Ovary (tissue), 3 donors: ENCODE measurements around the gene ASIC2.

Source experiments
- EP300 ChIP-seq: sonication (generic); formaldehyde crosslinking; IDR thresholded peaks from one replicate; pipeline ENCODE4 v1.6.1; 2017; ENCODE audit warnings: antibody characterized with exemption
- POLR2A ChIP-seq: fragments of 450-650 bp; IDR thresholded peaks from one replicate; pipeline ENCODE4 v1.6.1; 2017; ENCODE audit warnings: antibody characterized with exemption, mild to moderate bottlenecking, moderate library complexity
- TF ChIP-seq, protein P1 (sequence below), 3 donors: fragments of 450-650 bp in 2 of 3; fragments of 200-600 bp in 1 of 3; IDR thresholded peaks; one replicate each; pipeline versions ENCODE4 v1.5.1 to v1.8.0; 2016 to 2022; ENCODE audit warnings: antibody characterized with exemption in 3 of 3, mild to moderate bottlenecking in 1 of 3
- donor health status: DM: no; HTN: no; CAD: no.

DNA sequence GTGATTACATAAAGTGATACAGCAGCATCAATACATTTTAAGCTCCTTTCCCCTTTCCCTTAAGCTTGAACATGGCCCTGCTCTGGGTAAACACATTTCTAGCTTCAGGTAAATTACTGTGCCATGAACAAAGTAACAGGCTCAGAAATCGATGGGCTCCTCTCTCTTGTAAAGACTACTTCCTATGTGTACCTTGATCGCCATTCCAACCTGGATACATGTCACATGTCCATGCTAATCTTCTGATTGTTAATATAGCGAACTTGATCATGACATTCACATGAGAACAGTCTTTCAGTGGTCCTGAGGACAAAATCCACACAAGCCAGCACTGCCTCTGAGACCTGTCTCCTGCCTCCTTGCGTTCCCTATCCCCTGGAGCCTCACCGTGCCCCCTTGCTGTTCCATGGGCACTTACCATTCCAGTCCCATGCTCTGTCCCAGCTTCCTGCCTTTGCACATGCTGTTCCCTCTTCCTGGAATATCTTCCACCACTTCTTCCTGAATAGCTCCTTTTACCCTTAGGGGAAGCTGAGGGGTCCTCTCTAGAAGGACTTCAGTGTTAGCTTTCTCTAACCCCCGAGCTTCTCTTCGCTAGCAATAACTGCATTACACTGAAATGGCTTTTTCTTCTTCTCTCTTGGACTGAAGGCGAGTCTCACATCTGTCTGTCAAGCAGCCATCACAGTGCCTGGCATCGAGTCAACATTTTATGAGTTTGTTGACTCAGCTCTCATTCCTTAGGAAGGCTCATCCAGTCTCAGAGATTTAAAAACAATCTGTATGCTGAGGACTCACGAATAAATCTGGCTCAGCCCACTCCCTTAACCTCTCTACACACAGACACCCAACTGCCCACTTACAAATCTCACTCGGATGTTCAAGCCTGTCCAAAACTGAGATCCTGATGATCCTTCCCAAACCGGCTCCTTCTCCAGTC, 93.3 kb downstream of the ASIC2 start:
- TF ChIP-seq POLR2A (no peak), EP300 (no peak)
- TF ChIP-seq, protein P1, sequence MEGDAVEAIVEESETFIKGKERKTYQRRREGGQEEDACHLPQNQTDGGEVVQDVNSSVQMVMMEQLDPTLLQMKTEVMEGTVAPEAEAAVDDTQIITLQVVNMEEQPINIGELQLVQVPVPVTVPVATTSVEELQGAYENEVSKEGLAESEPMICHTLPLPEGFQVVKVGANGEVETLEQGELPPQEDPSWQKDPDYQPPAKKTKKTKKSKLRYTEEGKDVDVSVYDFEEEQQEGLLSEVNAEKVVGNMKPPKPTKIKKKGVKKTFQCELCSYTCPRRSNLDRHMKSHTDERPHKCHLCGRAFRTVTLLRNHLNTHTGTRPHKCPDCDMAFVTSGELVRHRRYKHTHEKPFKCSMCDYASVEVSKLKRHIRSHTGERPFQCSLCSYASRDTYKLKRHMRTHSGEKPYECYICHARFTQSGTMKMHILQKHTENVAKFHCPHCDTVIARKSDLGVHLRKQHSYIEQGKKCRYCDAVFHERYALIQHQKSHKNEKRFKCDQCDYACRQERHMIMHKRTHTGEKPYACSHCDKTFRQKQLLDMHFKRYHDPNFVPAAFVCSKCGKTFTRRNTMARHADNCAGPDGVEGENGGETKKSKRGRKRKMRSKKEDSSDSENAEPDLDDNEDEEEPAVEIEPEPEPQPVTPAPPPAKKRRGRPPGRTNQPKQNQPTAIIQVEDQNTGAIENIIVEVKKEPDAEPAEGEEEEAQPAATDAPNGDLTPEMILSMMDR (IDR thresholded peaks at IDR 0.05) = no peak
